Mucosa of descending colon (tissue), 3 donors: ENCODE results near the gene NFYA. TPM values are rescaled to one million over a fixed set of nuclear protein-coding genes. Genes with fewer than 3 reads are reported as not detected.

Experiments
- ATAC-seq: fragments of 200-7000 bp; cut with Tn5 transposase; one replicate; pipeline ENCODE4 v1.9.1; 2020; ENCODE audit warnings: mild to moderate bottlenecking, moderate library complexity
- DNase-seq, 3 donors: peaks; one replicate each; pipeline ENCODE4 v3.0.0-alpha.2; 2020
- H3K36me3 ChIP-seq: fragments of 200-600 bp; one replicate; pipeline ENCODE4 v1.8.0; 2021; ENCODE audit warnings: low read depth, mild to moderate bottlenecking
- H3K4me1 ChIP-seq: fragments of 200-600 bp; one replicate; pipeline ENCODE4 v1.8.0; 2021; ENCODE audit warnings: low read depth, mild to moderate bottlenecking
- H3K4me3 ChIP-seq: fragments of 200-600 bp; one replicate; pipeline ENCODE4 v1.8.0; 2021; ENCODE audit warnings: mild to moderate bottlenecking
- H3K9me3 ChIP-seq: fragments of 200-600 bp; one replicate; pipeline ENCODE4 v1.8.0; 2021; ENCODE audit warnings: mild to moderate bottlenecking
- CTCF ChIP-seq: fragments of 200-600 bp; IDR thresholded peaks from one replicate; pipeline ENCODE4 v1.8.0; 2022; ENCODE audit warnings: antibody characterized with exemption, mild to moderate bottlenecking
- intact Hi-C, 2 donors: fragments of 100-400 bp; cut with DNase I in 1 of 2; cut with micrococcal nuclease in 1 of 2; formaldehyde crosslinking; loops; one replicate each; pipeline versions ENCODE4 v1.11.0 to v1.11.1; 2022; cut with DNase I, micrococcal nuclease
- total RNA-seq, 3 donors: library from RNA; stranded (reverse); fragmentation: NEBNext Ultra II Directional in 2 of 3; extraction: Animal tissue kit (Norgen Biotek cat#: 25700) in 2 of 3; gene quantifications; one replicate each; pipeline versions ENCODE4 v1.2.1 to v1.2.4, GENCODE V29; 2021 to 2023
- donor health status: DM: no; HTN: no; CAD: no; lungs with moderate emphysema.
- donor health status: DM: no; HTN: no; CAD: no.
- donor health status: DM: no; HTN: yes; CAD: no.

Gene NFYA
- total RNA-seq, 3 donors from 2014 or later: 19.0 to 20.9 (median 20.2) TPM

- Histone ChIP-seq H3K36me3 (no peaks in the 10 kb centered on the region), H3K4me3 (no peak overlapping the region), H3K9me3 (no peaks in the 10 kb centered on the region), H3K4me1 (no peaks in the 10 kb centered on the region)
- DNase-seq (no peak), ATAC-seq (no peak)
- intact Hi-C loops: no loop called here
- no peak for TF ChIP-seq CTCF
These were observed 49.6 kb downstream of the NFYA start for GRCh38 chr6:41122373-41122772.

GRCh38 chr6:41122918-41123317 lies 50.1 kb downstream of the NFYA start:
- DNase-seq (no peak), ATAC-seq (no peak)
- no peak for TF ChIP-seq CTCF
- Histone ChIP-seq H3K4me3 (no peak overlapping the region), H3K9me3 (no peaks in the 10 kb centered on the region), H3K36me3 (no peaks in the 10 kb centered on the region), H3K4me1 (no peaks in the 10 kb centered on the region)
- intact Hi-C loops: no loop called here

- ATAC-seq: no peak
- Histone ChIP-seq H3K4me1 (no peaks in the 10 kb centered on the region), H3K36me3 (no peaks in the 10 kb centered on the region), H3K9me3 (no peaks in the 10 kb centered on the region), H3K4me3 (no peak overlapping the region)
- intact Hi-C loops: no loop called here
- TF ChIP-seq CTCF: no peak
- no peak for DNase-seq
These were observed 52.5 kb downstream of the NFYA start for GRCh38 chr6:41125282-41125681.

GRCh38 chr6:41132254-41132653 lies 59.5 kb downstream of the NFYA start:
- no peak for ATAC-seq
- no peak for TF ChIP-seq CTCF
- Histone ChIP-seq H3K4me3 (no peak overlapping the region), H3K36me3 (no peaks in the 10 kb centered on the region), H3K4me1 (no peaks in the 10 kb centered on the region), H3K9me3 (no peaks in the 10 kb centered on the region)
- intact Hi-C loops: no loop called here
- DNase-seq: no peak

- no peak for TF ChIP-seq CTCF
- no peaks in the 10 kb centered on the region for H3K4me1 ChIP-seq
- H3K4me3 ChIP-seq: no peak overlapping the region
- ATAC-seq (no peak), DNase-seq (no peak)
- H3K9me3 ChIP-seq: no peaks in the 10 kb centered on the region
- no peaks in the 10 kb centered on the region for H3K36me3 ChIP-seq
- intact Hi-C loops: no loop called here
These were observed 62.5 kb downstream of the NFYA start for GRCh38 chr6:41135062-41135832.

GRCh38 chr6:41136911-41137310 lies 64.1 kb downstream of the NFYA start:
- no peaks in the 10 kb centered on the region for H3K9me3 ChIP-seq
- DNase-seq: no peak
- no peak for TF ChIP-seq CTCF
- intact Hi-C loops: no loop called here
- H3K36me3 ChIP-seq: no peaks in the 10 kb centered on the region
- ATAC-seq: no peak
- H3K4me1 ChIP-seq: no peaks in the 10 kb centered on the region
- H3K4me3 ChIP-seq: no peak overlapping the region
